ENCODE data around the gene LDHA.

DNA sequence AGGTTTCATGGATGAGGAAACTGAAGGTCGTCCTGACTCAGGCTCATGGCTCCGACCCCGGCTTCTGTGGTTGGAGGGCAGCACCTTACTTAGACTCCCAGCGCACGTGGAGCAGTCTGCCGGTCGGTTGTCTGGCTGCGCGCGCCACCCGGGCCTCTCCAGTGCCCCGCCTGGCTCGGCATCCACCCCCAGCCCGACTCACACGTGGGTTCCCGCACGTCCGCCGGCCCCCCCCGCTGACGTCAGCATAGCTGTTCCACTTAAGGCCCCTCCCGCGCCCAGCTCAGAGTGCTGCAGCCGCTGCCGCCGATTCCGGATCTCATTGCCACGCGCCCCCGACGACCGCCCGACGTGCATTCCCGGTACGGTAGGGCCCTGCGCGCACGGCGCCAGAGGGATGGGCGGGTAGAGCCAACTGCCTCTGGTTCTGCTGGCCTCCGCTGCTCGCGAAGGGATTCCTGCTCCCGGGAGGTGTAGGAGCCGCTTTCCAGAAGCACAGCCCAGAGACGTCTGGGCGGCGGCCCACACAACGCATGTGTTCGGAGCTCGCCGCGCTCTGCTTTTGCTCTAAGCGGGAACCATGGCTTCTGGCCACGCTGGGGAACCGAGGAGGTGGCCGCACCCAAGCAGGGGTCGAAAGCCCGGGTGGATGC is at the start of gene LDHA:
- TF ChIP-seq POLR2AphosphoS5 (IDR thresholded peaks at IDR 0.05; ENCODE audit: borderline replicate concordance, low read depth, low read length): peak; percentile 100
- no peak for TF ChIP-seq EZH2 (IDR thresholded peaks at IDR 0.05)

Data from SK-N-MC (cell line).